Measurements from ENCODE around the gene ERF.

The ERF gene

GRCh38 chr19:42254850-42255765 is at the start of gene ERF:
Gene ERF (minus strand): TSS chr19:42255128. CDS start chr19:42254999, 129 bp downstream.
- DNase-seq: peak; percentile 94 to 98
- no peak for TF ChIP-seq GATA1 (IDR thresholded peaks at IDR 0.05; ENCODE audit: low read depth, low read length)
- peak; percentile 74 for TF ChIP-seq POLR2A (IDR thresholded peaks at IDR 0.05; ENCODE audit: low read length)

- DNase-seq: no peak
- no peak for TF ChIP-seq POLR2A (IDR thresholded peaks at IDR 0.05; ENCODE audit: low read length)
- TF ChIP-seq GATA1 (IDR thresholded peaks at IDR 0.05; ENCODE audit: low read depth, low read length): no peak
Measured at GRCh38 chr19:42303876-42304275, 48.9 kb upstream of the ERF start.

GRCh38 chr19:42303101-42303464 is 48.2 kb upstream of the ERF start:
- DNase-seq: no peak
- TF ChIP-seq POLR2A (IDR thresholded peaks at IDR 0.05; ENCODE audit: low read length): no peak
- no peak for TF ChIP-seq GATA1 (IDR thresholded peaks at IDR 0.05; ENCODE audit: low read depth, low read length)

GRCh38 chr19:42301646-42302203 is 46.8 kb upstream of the ERF start, which contains the start of gene PRR19:
Gene PRR19 (plus strand): TSS chr19:42302132. CDS start chr19:42309585, 7,453 bp downstream.
- peak; percentile 73 to 85 for DNase-seq
- no peak for TF ChIP-seq POLR2A (IDR thresholded peaks at IDR 0.05; ENCODE audit: low read length)
- TF ChIP-seq GATA1 (IDR thresholded peaks at IDR 0.05; ENCODE audit: low read depth, low read length): no peak

GRCh38 chr19:42297039-42297438 is 42.1 kb upstream of the ERF start:
- TF ChIP-seq GATA1 (IDR thresholded peaks at IDR 0.05; ENCODE audit: low read depth, low read length) (no peak), POLR2A (IDR thresholded peaks at IDR 0.05; ENCODE audit: low read length) (no peak)
- DNase-seq: no peak

- no peak for TF ChIP-seq GATA1 (IDR thresholded peaks at IDR 0.05; ENCODE audit: low read depth, low read length)
- peak; percentile 46 for TF ChIP-seq POLR2A (IDR thresholded peaks at IDR 0.05; ENCODE audit: low read length)
- DNase-seq: peak; percentile 75 to 89
Measured at GRCh38 chr19:42295831-42296525, 41.0 kb upstream of the ERF start.

GRCh38 chr19:42295342-42295741 is 40.4 kb upstream of the ERF start:
- DNase-seq: no peak
- TF ChIP-seq GATA1 (IDR thresholded peaks at IDR 0.05; ENCODE audit: low read depth, low read length) (no peak), POLR2A (IDR thresholded peaks at IDR 0.05; ENCODE audit: low read length) (no peak)

GRCh38 chr19:42294471-42295137 is 39.7 kb upstream of the ERF start:
- no peak for DNase-seq
- TF ChIP-seq POLR2A (IDR thresholded peaks at IDR 0.05; ENCODE audit: low read length): no peak
- no peak for TF ChIP-seq GATA1 (IDR thresholded peaks at IDR 0.05; ENCODE audit: low read depth, low read length)

GRCh38 chr19:42293948-42294347 is 39.0 kb upstream of the ERF start:
- TF ChIP-seq GATA1 (IDR thresholded peaks at IDR 0.05; ENCODE audit: low read depth, low read length) (no peak), POLR2A (IDR thresholded peaks at IDR 0.05; ENCODE audit: low read length) (no peak)
- DNase-seq: no peak

- no peak for DNase-seq
- TF ChIP-seq GATA1 (IDR thresholded peaks at IDR 0.05; ENCODE audit: low read depth, low read length) (no peak), POLR2A (IDR thresholded peaks at IDR 0.05; ENCODE audit: low read length) (no peak)
Measured at GRCh38 chr19:42293540-42293939, 38.6 kb upstream of the ERF start.

GRCh38 chr19:42292963-42293362 is 38.0 kb upstream of the ERF start:
- no peak for DNase-seq
- TF ChIP-seq POLR2A (IDR thresholded peaks at IDR 0.05; ENCODE audit: low read length) (no peak), GATA1 (IDR thresholded peaks at IDR 0.05; ENCODE audit: low read depth, low read length) (no peak)

- no peak for TF ChIP-seq GATA1 (IDR thresholded peaks at IDR 0.05; ENCODE audit: low read depth, low read length)
- TF ChIP-seq POLR2A (IDR thresholded peaks at IDR 0.05; ENCODE audit: low read length): no peak
Measured at GRCh38 chr19:42292042-42292960, 37.4 kb upstream of the ERF start.

GRCh38 chr19:42291435-42291810 is 36.5 kb upstream of the ERF start:
- no peak for DNase-seq
- TF ChIP-seq POLR2A (IDR thresholded peaks at IDR 0.05; ENCODE audit: low read length) (no peak), GATA1 (IDR thresholded peaks at IDR 0.05; ENCODE audit: low read depth, low read length) (no peak)

More at GRCh38 chr19:42292042-42292960, 37.4 kb upstream of the ERF start:
- no peak for DNase-seq

Measured in erythroblast (primary cell).